GM20431 (cell line): Measurements from ENCODE around the gene STXBP4.

Experiments used
- in situ Hi-C: fragments of 300-500 bp; cut with MseI, MboI; formaldehyde crosslinking; loops from one replicate; pipeline ENCODE4 v1.15.0; 2020; ENCODE audit warnings: low sequenced_read_pairs; ENCODE audit not compliant: unreplicated experiment

Gene STXBP4

GRCh38 chr17:54969658-54970572 lies 1.4 kb downstream of the STXBP4 start:
- in situ Hi-C loops: no loop called here

- in situ Hi-C loops: no loop called here
Measured at GRCh38 chr17:54971147-54971546, 2.6 kb downstream of the STXBP4 start.

- in situ Hi-C loops: no loop called here
Measured at GRCh38 chr17:54971901-54972300, 3.3 kb downstream of the STXBP4 start.

- in situ Hi-C loops: no loop called here
Measured at GRCh38 chr17:54972406-54973138, 4.0 kb downstream of the STXBP4 start.

- in situ Hi-C loops: no loop called here
Measured at GRCh38 chr17:54974759-54975158, 6.2 kb downstream of the STXBP4 start.

GRCh38 chr17:54976316-54976715 lies 7.8 kb downstream of the STXBP4 start:
- in situ Hi-C loops: no loop called here

- in situ Hi-C loops: no loop called here
Measured at GRCh38 chr17:54977744-54978143, 9.2 kb downstream of the STXBP4 start.

GRCh38 chr17:54979657-54980056 lies 11.1 kb downstream of the STXBP4 start:
- in situ Hi-C loops: no loop called here

- in situ Hi-C loops: no loop called here
Measured at GRCh38 chr17:54980375-54980774, 11.8 kb downstream of the STXBP4 start.

- in situ Hi-C loops: no loop called here
Measured at GRCh38 chr17:54982399-54982798, 13.8 kb downstream of the STXBP4 start.

GRCh38 chr17:54983260-54983659 lies 14.7 kb downstream of the STXBP4 start:
- in situ Hi-C loops: no loop called here

GRCh38 chr17:54985476-54985875 lies 16.9 kb downstream of the STXBP4 start:
- in situ Hi-C loops: no loop called here

- in situ Hi-C loops: loop anchor here (10.0 kb wide), 1 partner anchor 305 kb away; no protein-coding TSS in a partner anchor
Measured at GRCh38 chr17:54990118-54990517, 21.6 kb downstream of the STXBP4 start.

GRCh38 chr17:54991567-54991966 lies 23.0 kb downstream of the STXBP4 start:
- in situ Hi-C loops: loop anchor here (10.0 kb wide), 1 partner anchor 303 kb away; no protein-coding TSS in a partner anchor

GRCh38 chr17:54992797-54993639 lies 24.5 kb downstream of the STXBP4 start:
- in situ Hi-C loops: loop anchor here (10.0 kb wide), 1 partner anchor 302 kb away; no protein-coding TSS in a partner anchor

GRCh38 chr17:54996441-54996840 lies 27.9 kb downstream of the STXBP4 start:
- in situ Hi-C loops: loop anchor here (10.0 kb wide), 1 partner anchor 298 kb away; no protein-coding TSS in a partner anchor

- in situ Hi-C loops: no loop called here
Measured at GRCh38 chr17:55002458-55002857, 33.9 kb downstream of the STXBP4 start.

GRCh38 chr17:55004484-55004883 lies 35.9 kb downstream of the STXBP4 start:
- in situ Hi-C loops: no loop called here

- in situ Hi-C loops: no loop called here
Measured at GRCh38 chr17:55005520-55005919, 37.0 kb downstream of the STXBP4 start.

- in situ Hi-C loops: no loop called here
Measured at GRCh38 chr17:55023626-55024025, 55.1 kb downstream of the STXBP4 start.
